Measurements from ENCODE around the gene PPOX.

PPOX gene

DNA sequence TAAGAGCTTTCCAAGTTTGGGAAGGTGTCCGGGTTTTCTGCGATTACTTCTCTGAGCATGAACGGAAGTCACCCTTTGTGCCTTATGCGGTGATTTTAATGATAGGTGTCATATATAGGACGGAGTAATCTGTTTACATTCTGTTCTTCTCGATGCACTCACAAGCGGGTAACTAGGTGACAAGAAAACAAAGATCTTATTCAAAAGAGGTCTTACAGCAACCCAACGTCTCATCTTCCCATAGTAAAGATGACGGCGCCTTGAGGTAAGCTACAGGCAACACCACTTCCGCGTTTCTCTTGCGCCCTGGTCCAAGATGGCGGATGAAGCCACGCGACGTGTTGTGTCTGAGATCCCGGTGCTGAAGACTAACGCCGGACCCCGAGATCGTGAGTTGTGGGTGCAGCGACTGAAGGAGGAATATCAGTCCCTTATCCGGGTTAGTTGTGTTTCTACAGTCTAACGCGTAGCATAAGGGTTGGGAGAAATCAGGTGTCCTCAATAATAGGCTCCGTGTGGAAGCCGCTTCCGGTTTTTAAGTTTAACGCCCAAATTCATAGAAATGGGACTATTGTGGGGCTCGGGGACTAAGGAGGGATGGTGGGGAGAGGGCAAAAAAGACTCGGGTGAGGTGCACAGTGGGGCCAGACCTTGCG lies 12.4 kb upstream of the PPOX start, which contains the start of gene UFC1:
Gene UFC1, plus strand, starts transcription at position 297 of the 656 bp plus-strand sequence. Its CDS starts 20 bp downstream, at position 317.
- DNase-seq = peak; percentile 83

DNA sequence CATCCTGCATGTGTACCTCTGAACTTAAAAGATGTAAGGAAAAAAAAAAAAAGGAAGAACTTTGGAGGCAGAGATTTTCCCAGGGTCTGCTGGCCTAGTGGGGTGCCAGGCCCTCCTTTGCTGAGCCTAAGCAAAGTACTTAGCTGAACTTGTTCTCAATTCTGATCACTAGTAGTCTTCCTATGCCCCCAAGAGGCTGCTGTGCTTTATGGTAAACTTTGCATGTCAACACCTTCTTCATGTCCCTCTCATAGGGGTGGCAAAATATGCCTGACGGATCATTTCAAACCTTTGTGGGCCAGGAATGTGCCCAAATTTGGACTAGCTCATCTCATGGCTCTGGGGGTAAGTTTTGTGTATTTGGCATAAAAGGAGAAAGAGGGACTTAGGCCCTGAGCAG lies 8.4 kb upstream of the PPOX start:
- DNase-seq = no peak

DNA sequence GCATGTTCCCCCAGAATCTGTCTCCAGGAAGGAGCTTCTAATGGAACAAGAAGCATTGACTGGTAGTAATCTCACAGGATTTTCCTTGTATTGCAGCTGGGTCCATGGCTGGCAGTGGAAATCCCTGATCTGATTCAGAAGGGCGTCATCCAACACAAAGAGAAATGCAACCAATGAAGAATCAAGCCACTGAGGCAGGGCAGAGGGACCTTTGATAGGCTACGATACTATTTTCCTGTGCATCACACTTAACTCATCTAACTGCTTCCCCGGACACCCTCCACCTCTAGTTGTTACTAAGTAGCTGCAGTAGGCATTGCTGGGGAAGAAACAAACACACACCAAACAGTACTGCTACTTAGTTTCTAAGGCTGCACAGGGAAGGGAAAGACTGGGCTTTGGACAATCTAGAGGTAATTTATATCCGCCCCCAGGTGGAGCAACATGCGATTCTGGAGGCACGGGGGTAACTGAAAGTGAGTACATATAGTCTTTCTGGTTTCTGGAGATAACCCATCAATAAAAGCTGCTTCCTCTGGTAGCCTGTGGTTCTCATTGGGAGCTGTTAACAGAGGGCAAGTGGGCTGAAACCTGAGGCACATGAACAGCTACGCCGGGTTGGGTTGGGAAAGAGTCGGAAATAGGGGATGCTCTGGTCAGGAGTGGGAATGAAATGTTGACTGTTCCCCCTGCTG lies 7.8 kb upstream of the PPOX start:
- no peak for DNase-seq

DNA sequence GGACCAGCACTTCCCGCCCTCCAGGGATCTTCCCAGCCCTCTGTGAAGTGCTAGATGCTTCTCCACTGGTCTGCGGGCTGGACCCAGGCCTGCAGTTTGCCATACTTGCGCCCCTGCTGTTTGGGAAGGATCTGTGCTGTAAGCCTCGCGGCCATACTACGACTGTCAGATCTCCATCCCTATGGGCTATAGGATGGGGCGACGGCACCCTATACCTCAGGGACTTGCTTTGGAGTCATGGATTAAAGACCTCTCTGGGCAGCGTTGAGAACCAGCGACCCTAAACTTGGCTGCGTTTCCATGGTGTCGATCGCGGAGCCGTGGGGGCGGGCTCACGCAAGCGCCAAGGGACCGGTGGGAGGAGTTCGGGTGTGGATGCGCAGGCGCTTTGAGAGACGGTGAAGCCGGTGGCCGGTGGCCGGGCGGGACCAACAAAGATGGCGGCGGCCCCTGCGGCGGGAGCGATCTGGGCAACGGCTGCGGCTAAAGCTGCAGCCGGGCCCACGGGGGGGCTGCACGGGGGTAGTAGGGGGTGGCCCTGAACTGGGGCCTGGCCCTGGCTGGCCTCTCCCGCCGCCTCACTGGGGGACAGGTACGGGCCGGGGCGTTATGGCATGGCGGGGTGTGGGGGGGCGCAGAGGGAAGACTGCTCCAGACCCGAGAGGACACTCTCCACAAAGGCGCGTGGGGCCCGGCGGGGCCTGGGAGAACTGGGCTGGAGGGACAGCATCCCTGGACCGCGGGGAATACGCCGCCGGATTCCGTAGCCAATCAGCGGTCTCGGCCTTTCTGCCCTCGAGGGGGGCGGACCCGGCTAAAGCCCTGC lies 6.9 kb upstream of the PPOX start, which contains the start of gene USP21:
Gene USP21, plus strand, starts transcription at position 414 of the 826 bp plus-strand sequence. CDS start 1,141 bp downstream, outside the sequence.
- peak; percentile 76 for DNase-seq

DNA sequence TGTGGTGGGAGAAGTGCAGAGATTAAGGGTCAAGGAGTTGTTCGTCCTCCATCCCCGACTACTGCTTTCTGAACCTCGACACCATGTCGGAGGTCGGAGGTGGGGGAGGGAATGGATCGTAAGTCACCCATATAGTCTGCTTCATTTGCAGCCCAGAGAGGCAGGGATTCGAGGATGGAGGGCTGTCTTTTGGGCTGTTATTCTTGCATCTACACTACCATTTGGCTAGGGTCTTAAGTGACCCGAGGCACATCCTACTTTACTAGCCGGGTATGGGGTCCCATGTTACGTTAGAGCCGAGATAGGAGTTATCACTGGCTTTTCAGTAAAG lies 6.3 kb upstream of the PPOX start:
- no peak for DNase-seq

DNA sequence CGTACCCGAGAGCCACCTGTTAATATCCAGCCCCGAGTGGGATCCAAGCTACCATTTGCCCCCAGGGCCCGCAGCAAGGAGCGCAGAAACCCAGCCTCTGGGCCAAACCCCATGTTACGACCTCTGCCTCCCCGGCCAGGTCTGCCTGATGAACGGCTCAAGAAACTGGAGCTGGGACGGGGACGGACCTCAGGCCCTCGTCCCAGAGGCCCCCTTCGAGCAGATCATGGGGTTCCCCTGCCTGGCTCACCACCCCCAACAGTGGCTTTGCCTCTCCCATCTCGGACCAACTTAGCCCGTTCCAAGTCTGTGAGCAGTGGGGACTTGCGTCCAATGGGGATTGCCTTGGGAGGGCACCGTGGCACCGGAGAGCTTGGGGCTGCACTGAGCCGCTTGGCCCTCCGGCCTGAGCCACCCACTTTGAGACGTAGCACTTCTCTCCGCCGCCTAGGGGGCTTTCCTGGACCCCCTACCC lies 5.5 kb upstream of the PPOX start:
- no peak for DNase-seq

DNA sequence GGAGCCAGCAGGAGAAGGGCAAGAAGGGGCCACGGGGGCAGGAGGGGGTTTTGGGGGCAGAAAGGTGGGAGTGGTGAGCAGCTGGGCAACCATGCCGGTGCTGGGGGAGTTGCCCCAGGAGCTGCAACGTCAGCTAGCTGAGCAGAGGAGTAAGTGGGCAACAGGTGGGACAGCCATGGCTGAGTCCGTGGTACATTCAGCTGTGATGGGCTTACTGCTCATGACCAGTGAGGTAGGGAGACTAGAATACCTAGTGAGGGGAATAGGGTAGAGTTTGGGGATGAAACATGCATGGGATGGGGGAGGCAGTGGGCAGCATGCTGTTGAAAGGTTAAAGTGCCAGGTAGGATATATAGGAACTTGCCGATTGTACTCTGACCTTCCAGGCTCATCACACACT lies 4.6 kb upstream of the PPOX start:
- DNase-seq = no peak

DNA sequence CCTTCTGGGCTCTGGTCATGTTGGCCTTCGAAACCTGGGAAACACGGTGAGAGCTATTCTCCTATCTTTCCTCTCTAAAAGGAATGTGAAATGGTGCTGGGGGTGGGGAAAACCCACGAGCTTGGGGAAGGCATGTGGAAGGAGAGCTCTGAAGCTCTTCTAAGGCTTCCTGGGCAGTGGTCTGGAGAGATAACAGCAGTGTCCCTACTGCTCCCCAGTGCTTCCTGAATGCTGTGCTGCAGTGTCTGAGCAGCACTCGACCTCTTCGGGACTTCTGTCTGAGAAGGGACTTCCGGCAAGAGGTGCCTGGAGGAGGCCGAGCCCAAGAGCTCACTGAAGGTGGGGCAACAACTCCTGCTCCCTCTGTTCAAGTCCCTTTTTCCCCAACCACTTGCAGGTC lies 4.2 kb upstream of the PPOX start:
- no peak for DNase-seq

DNA sequence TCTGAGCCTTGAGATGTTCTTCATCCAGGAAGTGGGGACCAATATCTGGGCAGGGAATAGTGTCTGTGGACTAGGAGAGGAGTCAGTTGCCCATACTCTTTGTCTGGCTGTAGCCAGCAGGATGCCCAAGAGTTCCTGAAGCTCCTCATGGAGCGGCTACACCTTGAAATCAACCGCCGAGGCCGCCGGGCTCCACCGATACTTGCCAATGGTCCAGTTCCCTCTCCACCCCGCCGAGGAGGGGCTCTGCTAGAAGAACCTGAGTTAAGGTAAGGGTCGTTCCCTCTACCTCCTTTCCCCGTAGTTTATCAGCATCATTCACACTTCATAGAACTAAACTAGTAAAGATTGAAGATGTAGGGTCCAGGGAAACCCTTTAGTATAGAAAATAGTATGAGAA lies 3.4 kb upstream of the PPOX start:
- DNase-seq = no peak

DNA sequence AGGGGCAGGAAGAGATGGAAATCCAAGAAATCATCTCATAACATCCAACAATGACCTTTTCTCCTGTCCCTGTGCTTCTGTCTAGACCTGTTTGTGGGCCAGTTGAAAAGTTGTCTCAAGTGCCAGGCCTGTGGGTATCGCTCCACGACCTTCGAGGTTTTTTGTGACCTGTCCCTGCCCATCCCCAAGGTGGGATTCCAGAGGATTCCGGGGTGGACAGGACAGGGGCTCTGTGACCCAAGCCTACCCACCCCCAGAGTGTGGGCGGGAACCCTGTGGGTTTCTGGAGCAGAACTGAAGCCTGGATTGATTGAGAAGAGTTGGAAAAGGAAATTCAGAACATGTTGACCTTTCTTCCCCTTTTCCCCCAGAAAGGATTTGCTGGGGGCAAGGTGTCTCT lies 2.4 kb upstream of the PPOX start:
- DNase-seq = no peak

DNA sequence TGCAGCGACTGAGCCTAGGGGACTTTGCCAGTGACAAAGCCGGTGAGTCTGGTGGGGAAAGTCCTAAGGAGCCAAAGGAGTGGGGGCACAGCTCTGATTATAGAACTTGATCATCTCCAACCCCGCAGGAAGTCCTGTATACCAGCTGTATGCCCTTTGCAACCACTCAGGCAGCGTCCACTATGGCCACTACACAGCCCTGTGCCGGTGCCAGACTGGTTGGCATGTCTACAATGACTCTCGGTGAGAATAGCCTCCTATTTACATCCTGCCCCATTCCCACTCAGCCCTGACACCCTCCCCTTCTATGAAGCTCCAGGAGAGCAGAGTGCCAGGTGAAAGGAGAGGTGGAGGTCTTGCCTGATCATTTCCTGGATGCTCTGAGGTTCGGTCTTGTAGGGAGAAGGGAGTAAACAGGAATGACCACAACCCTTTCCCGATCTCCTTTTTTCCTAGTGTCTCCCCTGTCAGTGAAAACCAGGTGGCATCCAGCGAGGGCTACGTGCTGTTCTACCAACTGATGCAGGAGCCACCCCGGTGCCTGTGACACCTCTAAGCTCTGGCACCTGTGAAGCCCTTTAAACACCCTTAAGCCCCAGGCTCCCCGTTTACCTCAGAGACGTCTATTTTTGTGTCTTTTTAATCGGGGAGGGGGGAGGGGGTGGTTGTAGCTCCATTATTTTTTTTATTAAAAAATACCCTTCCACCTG lies 1.2 kb upstream of the PPOX start:
- no peak for DNase-seq

DNA sequence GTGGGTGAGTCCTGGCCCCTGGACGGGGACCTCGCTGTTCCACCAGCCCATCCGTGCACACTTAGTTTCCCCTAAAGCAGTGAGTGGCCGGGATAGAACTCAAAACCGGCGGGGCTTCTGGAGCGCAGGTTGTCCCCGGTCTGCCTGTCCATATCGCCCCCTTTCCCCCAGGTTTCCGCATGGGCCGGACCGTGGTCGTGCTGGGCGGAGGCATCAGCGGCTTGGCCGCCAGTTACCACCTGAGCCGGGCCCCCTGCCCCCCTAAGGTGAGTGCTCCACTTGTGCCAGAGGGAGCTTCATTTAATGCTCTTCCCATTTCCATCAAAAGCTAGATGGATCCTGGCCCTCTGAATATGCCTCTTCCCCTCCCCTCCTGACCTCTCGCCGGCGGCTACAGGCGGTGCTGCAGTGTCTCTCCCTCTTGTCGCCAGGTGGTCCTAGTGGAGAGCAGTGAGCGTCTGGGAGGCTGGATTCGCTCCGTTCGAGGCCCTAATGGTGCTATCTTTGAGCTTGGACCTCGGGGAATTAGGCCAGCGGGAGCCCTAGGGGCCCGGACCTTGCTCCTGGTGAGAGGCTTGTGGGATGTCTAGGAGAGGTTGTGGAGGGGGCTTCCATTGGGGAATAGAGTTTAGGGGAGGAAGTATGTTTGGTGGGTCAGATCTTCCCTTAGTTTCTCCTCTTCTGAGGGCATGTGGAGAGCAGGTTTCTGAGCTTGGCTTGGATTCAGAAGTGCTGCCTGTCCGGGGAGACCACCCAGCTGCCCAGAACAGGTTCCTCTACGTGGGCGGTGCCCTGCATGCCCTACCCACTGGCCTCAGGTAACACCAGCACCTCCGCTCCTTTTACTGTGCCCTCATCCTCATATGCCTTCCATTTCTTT lies 683 bp downstream of the PPOX start:
- DNase-seq = no peak

DNA sequence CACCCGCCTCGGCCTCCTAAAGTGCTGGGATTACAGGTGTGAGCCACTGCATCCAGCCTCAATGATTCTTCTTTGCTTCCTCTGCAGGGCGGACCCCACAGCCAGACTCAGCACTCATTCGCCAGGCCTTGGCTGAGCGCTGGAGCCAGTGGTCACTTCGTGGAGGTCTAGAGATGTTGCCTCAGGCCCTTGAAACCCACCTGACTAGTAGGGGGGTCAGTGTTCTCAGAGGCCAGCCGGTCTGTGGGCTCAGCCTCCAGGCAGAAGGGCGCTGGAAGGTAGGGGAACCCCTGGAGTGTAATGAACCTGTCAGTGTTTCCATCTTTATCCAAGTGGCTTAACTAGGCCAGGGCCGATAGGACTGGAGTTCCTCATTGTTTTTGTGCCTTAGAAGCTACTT lies 2.7 kb downstream of the PPOX start:
- no peak for DNase-seq

DNA sequence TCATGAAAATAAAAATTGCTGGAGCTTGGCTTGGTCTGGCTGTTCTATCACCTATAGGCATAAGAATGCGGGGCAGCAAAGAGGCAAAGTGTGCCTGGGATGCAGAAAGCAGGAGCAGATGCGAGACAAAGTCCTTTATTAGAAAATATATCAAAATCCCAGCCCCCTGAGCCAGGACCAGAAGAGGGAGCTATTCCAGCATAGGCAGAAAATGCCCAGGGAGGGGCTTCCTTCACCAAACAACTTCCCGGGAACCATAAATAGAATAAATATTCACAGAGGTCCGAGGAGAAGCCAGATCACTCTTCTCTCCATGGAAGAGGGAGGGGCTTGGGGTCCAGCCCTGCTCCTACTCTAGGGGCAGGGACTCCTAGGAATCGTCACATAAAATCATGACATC lies 5.0 kb downstream of the PPOX start:
- DNase-seq = no peak

DNA sequence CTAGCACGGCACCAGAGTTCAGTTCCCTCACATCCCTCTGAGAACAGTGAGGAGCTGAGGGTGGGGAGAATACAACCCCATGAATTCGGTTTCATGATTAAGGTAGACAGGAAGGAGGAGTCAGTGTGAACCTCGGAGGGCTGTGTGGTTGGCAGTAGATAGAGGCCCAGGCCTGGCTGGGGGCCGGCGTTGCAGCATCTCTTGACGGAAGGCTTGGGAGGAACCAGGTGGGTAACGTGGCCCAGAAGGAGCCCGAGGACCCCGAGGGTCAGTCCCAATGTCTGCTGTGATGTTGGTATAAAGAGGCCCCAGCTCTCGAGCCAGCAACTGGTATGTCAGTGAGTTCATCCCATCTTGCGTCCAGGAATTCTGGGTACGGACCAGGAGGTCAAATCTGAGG lies 5.5 kb downstream of the PPOX start:
- no peak for DNase-seq

DNA sequence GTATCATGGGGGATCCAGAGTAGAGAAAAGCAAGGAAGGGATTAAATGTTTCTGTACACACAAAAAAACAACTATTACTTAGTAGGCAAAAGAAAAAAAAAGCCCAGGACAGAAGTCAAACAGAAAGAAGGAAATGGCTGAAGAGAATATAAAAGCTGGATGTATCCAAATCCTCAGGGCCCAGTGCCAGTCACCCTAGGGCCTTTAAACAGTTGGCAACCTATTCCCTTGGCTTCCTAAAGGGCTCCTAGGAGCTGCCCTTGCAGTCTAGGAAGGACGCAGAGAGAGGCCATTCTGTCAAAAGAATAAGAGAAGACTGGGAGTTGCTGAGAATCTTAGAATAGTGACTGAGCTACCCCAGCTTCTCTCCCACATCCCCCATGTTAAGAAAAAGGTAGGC lies 6.1 kb downstream of the PPOX start:
- DNase-seq = no peak

DNA sequence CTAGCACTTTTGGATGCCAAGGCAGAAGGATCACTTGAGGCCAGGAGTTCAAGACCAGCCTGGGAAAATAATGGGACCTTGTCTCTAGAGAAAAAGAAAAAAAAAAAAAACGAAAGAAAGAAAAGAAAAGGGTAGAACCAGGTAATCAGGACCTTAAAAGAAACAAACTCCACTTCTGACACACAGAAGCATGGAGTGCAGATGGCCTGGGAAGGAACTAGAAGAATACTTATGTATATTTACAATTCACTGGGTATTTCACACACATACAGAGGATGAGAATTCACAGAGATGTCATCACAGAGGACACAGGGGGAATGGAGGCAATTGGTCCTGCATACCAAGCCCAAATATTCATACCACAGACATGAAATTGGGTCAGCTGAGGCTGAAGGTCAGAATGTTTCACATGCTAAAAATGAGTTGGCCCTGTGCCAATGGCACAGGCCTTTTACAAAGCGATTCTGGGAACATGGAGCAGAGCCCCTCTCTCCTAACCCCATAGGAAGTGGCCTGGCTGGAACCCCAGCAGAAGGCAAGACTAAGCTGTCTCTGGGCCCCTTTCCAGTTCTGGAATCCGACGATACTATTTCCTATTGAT lies 6.7 kb downstream of the PPOX start:
- no peak for DNase-seq

DNA sequence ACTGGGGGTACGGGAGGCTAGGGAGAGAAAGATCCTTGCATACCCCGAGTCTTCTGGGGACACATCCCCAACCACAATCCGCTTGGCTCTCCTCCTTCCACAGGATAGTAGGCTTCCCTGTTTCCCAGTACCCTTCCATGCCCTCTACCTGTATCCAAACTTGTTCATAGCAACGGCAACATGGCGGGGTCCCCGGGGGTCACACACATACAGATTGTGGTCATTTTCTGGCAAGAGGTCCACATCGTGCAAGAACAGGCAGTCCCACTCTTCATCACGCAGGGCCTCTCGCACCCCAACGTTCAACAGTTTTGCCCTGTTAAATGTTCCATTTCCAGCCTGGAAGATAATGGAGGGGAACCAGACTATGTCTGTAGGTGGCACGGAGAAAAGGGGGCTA lies 7.5 kb downstream of the PPOX start:
- DNase-seq = no peak

DNA sequence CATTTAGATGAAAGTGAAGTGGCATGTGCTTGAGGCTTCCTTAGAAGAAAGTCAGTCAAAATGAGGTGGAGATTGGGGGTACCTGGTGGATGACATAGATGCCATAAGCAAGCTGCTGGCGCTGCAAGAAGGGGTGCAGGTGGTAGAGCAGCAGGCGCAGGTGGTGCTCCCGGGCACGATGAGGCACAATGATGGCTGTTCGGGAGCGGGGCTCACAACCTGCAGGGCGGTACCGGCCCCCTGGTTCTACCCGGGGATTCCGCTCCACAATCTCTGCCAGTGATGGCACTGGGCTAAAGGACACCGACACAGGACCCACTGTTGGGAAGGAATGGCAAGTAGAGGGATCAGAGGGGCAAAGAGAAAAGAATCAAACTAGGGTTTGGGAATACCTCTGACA lies 8.7 kb downstream of the PPOX start:
- DNase-seq = no peak

DNA sequence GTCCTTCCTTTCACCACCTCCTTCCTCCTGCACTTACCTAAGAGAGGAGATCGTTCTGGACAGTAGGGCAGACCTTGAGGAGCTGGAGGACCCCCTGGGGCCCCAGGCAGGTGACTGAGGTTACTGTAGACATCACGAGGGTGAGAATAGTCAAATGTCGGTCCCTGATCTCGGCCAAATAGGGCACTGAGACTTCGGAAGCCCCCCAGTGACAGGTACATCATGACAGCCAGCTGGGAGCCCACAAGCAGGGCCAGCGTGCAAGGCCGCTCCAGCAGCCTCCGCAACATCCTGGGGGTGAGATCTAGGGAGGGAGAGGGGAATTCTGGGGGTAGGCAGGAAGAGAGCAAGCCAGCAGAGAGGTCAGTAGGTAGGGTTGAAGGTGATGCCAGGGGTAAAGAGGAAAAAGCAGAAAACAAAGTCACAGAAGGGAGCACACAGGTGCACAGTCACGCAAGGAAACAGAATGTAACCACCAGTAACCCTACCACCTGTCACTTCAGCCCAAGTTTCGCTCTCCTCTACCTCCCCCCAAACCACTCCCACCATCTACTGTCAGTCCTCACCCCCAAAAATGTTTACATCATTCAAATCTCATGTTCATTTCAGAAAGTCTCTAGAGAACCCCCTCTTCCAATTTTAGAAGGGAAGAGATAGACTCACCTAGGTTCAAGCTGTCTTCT lies 9.7 kb downstream of the PPOX start:
- DNase-seq = no peak

DNA sequence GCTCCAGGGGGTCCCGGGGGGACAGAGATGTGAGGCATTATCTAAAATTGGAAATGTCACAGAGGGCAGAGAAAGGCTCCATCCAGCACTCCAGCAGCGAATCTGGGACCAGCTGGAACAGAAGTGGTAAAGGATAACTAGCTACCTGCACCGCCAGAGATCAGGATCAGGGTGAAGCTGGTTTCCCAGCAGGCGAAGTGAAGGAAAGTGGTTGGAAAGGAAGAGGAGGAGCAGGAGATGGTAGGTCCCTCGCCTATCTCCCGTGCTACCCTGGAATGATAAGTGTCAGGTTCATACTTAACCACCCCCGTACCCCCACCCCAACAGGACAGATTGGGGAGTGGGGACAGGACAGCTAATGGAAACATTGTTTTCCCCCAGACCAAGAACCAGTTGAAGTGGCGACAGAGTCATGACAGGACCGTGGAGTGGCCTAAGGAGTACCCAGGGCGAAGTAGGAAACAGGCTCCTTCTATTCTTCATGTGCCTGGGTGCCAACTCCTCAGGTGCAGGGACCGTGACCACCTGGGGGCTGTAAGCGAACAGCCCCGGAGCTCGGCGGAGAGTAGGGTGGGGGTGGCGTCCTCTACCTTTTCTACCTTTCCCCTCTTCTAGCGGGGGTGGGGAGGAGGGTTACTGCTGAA lies 10.4 kb downstream of the PPOX start:
- DNase-seq = no peak
